Effector memory CD4-positive, alpha-beta T cell (primary cell): ENCODE data around the gene RHOH.
A peak's percentile ranks its signal among the peaks of the same experiment; 100 is the strongest.

Experiments
- DNase-seq, 3 donors: peaks; one replicate each; pipeline ENCODE4 v3.0.0-alpha.2; 2020
- H3K27ac ChIP-seq: 2 replicates; pipeline ENCODE4 v1.7.0; 2013; ENCODE audit warnings: mild to moderate bottlenecking, low read length, moderate library complexity; ENCODE audit not compliant: insufficient read depth, poor library complexity, severe bottlenecking
- H3K27me3 ChIP-seq: replicated peaks from 2 replicates; pipeline ENCODE4 v1.7.0; 2013; ENCODE audit warnings: mild to moderate bottlenecking, low read length; ENCODE audit not compliant: insufficient read depth, control insufficient read depth, poor library complexity, severe bottlenecking
- H3K36me3 ChIP-seq: 2 replicates; pipeline ENCODE4 v1.7.0; 2013; ENCODE audit warnings: mild to moderate bottlenecking, low read length, moderate library complexity; ENCODE audit not compliant: control insufficient read depth, insufficient read depth
- H3K4me1 ChIP-seq: 2 replicates; pipeline ENCODE4 v1.7.0; 2013; ENCODE audit warnings: low read length, mild to moderate bottlenecking; ENCODE audit not compliant: control insufficient read depth, insufficient read depth, poor library complexity, severe bottlenecking
- H3K4me3 ChIP-seq: 2 replicates; pipeline ENCODE4 v1.7.0; 2013; ENCODE audit warnings: low read length, low read depth, mild to moderate bottlenecking; ENCODE audit not compliant: insufficient read depth, poor library complexity, severe bottlenecking
- H3K9me3 ChIP-seq: 2 replicates; pipeline ENCODE4 v1.7.0; 2013; ENCODE audit warnings: mild to moderate bottlenecking, low read length, moderate library complexity; ENCODE audit not compliant: control insufficient read depth

RHOH gene

GRCh38 chr4:40256329-40256728 lies 59.5 kb downstream of the RHOH start:
- Histone ChIP-seq H3K36me3 (no peaks in the 10 kb centered on the region), H3K4me1 (peaks cover 39% of the 10 kb centered on the region), H3K27me3 (no peaks in the 10 kb centered on the region), H3K9me3 (no peaks in the 10 kb centered on the region), H3K27ac (peak overlapping the region; percentile 2), H3K4me3 (no peak overlapping the region)
- DNase-seq: no peak

GRCh38 chr4:40256817-40257216 lies 60.0 kb downstream of the RHOH start:
- H3K4me1 ChIP-seq: peaks cover 39% of the 10 kb centered on the region

GRCh38 chr4:40258627-40259026 lies 61.8 kb downstream of the RHOH start:
- Histone ChIP-seq H3K27ac (no peak overlapping the region), H3K9me3 (no peaks in the 10 kb centered on the region), H3K4me1 (peaks cover 35% of the 10 kb centered on the region), H3K4me3 (no peak overlapping the region), H3K27me3 (no peaks in the 10 kb centered on the region), H3K36me3 (no peaks in the 10 kb centered on the region)
- DNase-seq: no peak

More at GRCh38 chr4:40256817-40257216, 60.0 kb downstream of the RHOH start:
- H3K27me3 ChIP-seq: no peaks in the 10 kb centered on the region
- H3K4me3 ChIP-seq: no peak overlapping the region
- H3K9me3 ChIP-seq: no peaks in the 10 kb centered on the region
- peak overlapping the region; percentile 28 for H3K27ac ChIP-seq
- no peaks in the 10 kb centered on the region for H3K36me3 ChIP-seq
- DNase-seq: no peak

GRCh38 chr4:40261231-40262076 lies 64.6 kb downstream of the RHOH start:
- Histone ChIP-seq H3K4me1 (peaks cover 14% of the 10 kb centered on the region), H3K36me3 (no peaks in the 10 kb centered on the region), H3K4me3 (no peak overlapping the region), H3K9me3 (no peaks in the 10 kb centered on the region), H3K27ac (no peak overlapping the region), H3K27me3 (no peaks in the 10 kb centered on the region)
- DNase-seq: no peak

GRCh38 chr4:40262077-40262528 lies 65.3 kb downstream of the RHOH start:
- DNase-seq: no peak

GRCh38 chr4:40262861-40263260 lies 66.0 kb downstream of the RHOH start:
- Histone ChIP-seq H3K27ac (no peak overlapping the region), H3K27me3 (no peaks in the 10 kb centered on the region), H3K4me1 (peaks cover 5% of the 10 kb centered on the region), H3K9me3 (no peaks in the 10 kb centered on the region), H3K36me3 (no peaks in the 10 kb centered on the region), H3K4me3 (no peak overlapping the region)
- no peak for DNase-seq

More at GRCh38 chr4:40262077-40262528, 65.3 kb downstream of the RHOH start:
- Histone ChIP-seq H3K4me1 (peaks cover 12% of the 10 kb centered on the region), H3K36me3 (no peaks in the 10 kb centered on the region), H3K4me3 (no peak overlapping the region), H3K27me3 (no peaks in the 10 kb centered on the region), H3K9me3 (no peaks in the 10 kb centered on the region), H3K27ac (no peak overlapping the region)

GRCh38 chr4:40264497-40264896 lies 67.7 kb downstream of the RHOH start:
- Histone ChIP-seq H3K36me3 (no peaks in the 10 kb centered on the region), H3K27me3 (no peaks in the 10 kb centered on the region), H3K4me3 (no peak overlapping the region), H3K9me3 (no peaks in the 10 kb centered on the region), H3K27ac (no peak overlapping the region), H3K4me1 (peaks cover 5% of the 10 kb centered on the region)
- no peak for DNase-seq

- Histone ChIP-seq H3K27me3 (no peaks in the 10 kb centered on the region), H3K27ac (no peak overlapping the region), H3K9me3 (no peaks in the 10 kb centered on the region), H3K4me3 (no peak overlapping the region), H3K36me3 (no peaks in the 10 kb centered on the region), H3K4me1 (peaks cover 5% of the 10 kb centered on the region)
- peak in 1 of 3 donors; percentile 25 for DNase-seq
Measured at GRCh38 chr4:40264995-40265909, 68.4 kb downstream of the RHOH start.

- peaks cover 5% of the 10 kb centered on the region for H3K4me1 ChIP-seq
- no peak overlapping the region for H3K4me3 ChIP-seq
- H3K27me3 ChIP-seq: no peaks in the 10 kb centered on the region
- DNase-seq: no peak
- no peak overlapping the region for H3K27ac ChIP-seq
- H3K9me3 ChIP-seq: no peaks in the 10 kb centered on the region
- H3K36me3 ChIP-seq: no peaks in the 10 kb centered on the region
Measured at GRCh38 chr4:40265910-40266274, 69.1 kb downstream of the RHOH start.

- no peak for DNase-seq
- Histone ChIP-seq H3K36me3 (no peaks in the 10 kb centered on the region), H3K4me3 (no peak overlapping the region), H3K4me1 (peaks cover 5% of the 10 kb centered on the region), H3K9me3 (no peaks in the 10 kb centered on the region), H3K27ac (no peak overlapping the region), H3K27me3 (no peaks in the 10 kb centered on the region)
Measured at GRCh38 chr4:40269133-40269532, 72.3 kb downstream of the RHOH start.
